ENCODE results near the gene CNP.
A peak's percentile ranks its signal among the peaks of the same experiment; 100 is the strongest.
"Not testable (repeated sequence)": the region's sequence is repeated elsewhere in the genome, so short reads cannot be mapped to it uniquely, and the experiment has no call there.

Gene CNP

GRCh38 chr17:42010266-42010680, 43.7 kb downstream of the CNP start:
- not testable (repeated sequence) for DNase-seq

- DNase-seq, result no peak
Observed at GRCh38 chr17:42010898-42011516, 44.4 kb downstream of the CNP start.

GRCh38 chr17:42012363-42012762, 45.8 kb downstream of the CNP start:
- not testable (repeated sequence) for DNase-seq

GRCh38 chr17:42013740-42014139, 47.1 kb downstream of the CNP start:
- DNase-seq, result not testable (repeated sequence)

- DNase-seq, result no peak
Observed at GRCh38 chr17:42016411-42016831, 49.8 kb downstream of the CNP start.

- peak; percentile 85 for DNase-seq
Observed at GRCh38 chr17:42016941-42017865, 50.6 kb downstream of the CNP start, which contains the start of gene DNAJC7. Gene DNAJC7 (minus strand): TSS chr17:42017439. CDS start chr17:42017416, 23 bp downstream.

- no peak for DNase-seq
Observed at GRCh38 chr17:42017866-42018200, 51.2 kb downstream of the CNP start.

- DNase-seq, result no peak
Observed at GRCh38 chr17:42018339-42018738, 51.7 kb downstream of the CNP start.

- no peak for DNase-seq
Observed at GRCh38 chr17:42018988-42019387, 52.4 kb downstream of the CNP start.

- peak; percentile 90 for DNase-seq
Observed at GRCh38 chr17:42019509-42020404, 53.2 kb downstream of the CNP start, which contains the start of gene NKIRAS2. Gene NKIRAS2 (plus strand): TSS chr17:42020090. CDS start chr17:42021578, 1,488 bp downstream.

- DNase-seq, result not testable (repeated sequence)
Observed at GRCh38 chr17:42020845-42021244, 54.2 kb downstream of the CNP start.

- no peak for DNase-seq
Observed at GRCh38 chr17:42023524-42024349, 57.1 kb downstream of the CNP start.

GRCh38 chr17:42025191-42025579, 58.6 kb downstream of the CNP start:
- DNase-seq, result no peak

GRCh38 chr17:42025936-42026335, 59.3 kb downstream of the CNP start:
- DNase-seq, result no peak

- DNase-seq, result no peak
Observed at GRCh38 chr17:42026857-42027589, 60.4 kb downstream of the CNP start.
